H9 (cell line): Measurements from ENCODE around the gene ATP8A2. TPM values are rescaled to one million over a fixed set of nuclear protein-coding genes. Genes with fewer than 3 reads are reported as not detected.

Experiments
- DNase-seq: peaks from one replicate; pipeline ENCODE4 v3.0.0-alpha.2; 2017
- H2AFZ ChIP-seq: one replicate; pipeline ENCODE4 v1.6.1; 2013; ENCODE audit warnings: mild to moderate bottlenecking, low read length, control low read depth, moderate library complexity
- H2AK5ac ChIP-seq: 2 replicates; pipeline ENCODE4 v1.6.1; 2013; ENCODE audit warnings: low read length, control low read depth, mixed read lengths; ENCODE audit not compliant: insufficient read length
- H2BK120ac ChIP-seq: one replicate; pipeline ENCODE4 v1.6.1; 2013; ENCODE audit warnings: low read depth, mild to moderate bottlenecking, low read length, control low read depth, inconsistent platforms; ENCODE audit not compliant: poor library complexity, severe bottlenecking
- H2BK12ac ChIP-seq: 2 replicates; pipeline ENCODE4 v1.6.1; 2013; ENCODE audit warnings: low read length, control low read depth, mixed read lengths, low read depth; ENCODE audit not compliant: insufficient read length
- H2BK15ac ChIP-seq: 2 replicates; pipeline ENCODE4 v1.6.1; 2013; ENCODE audit warnings: low read depth, low read length, control low read depth
- H2BK20ac ChIP-seq: one replicate; pipeline ENCODE4 v1.6.1; 2013; ENCODE audit warnings: low read depth, mild to moderate bottlenecking, low read length, control low read depth, inconsistent platforms; ENCODE audit not compliant: poor library complexity, severe bottlenecking
- H2BK5ac ChIP-seq: 2 replicates; pipeline ENCODE4 v1.6.1; 2013; ENCODE audit warnings: low read length, control low read depth, mixed read lengths; ENCODE audit not compliant: insufficient read length
- H3K14ac ChIP-seq: 2 replicates; pipeline ENCODE4 v1.6.1; 2013; ENCODE audit warnings: low read length, control low read depth; ENCODE audit not compliant: insufficient read depth
- H3K18ac ChIP-seq: 2 replicates; pipeline ENCODE4 v1.6.1; 2013; ENCODE audit warnings: low read depth, mild to moderate bottlenecking, mixed read lengths, low read length, control low read depth; ENCODE audit not compliant: insufficient read length
- H3K23ac ChIP-seq: 2 replicates; pipeline ENCODE4 v1.6.1; 2013; ENCODE audit warnings: low read length, control low read depth, mixed read lengths, low read depth; ENCODE audit not compliant: insufficient read length
- H3K23me2 ChIP-seq: 2 replicates; pipeline ENCODE4 v1.6.1; 2013; ENCODE audit warnings: low read depth, mild to moderate bottlenecking, mixed read lengths, low read length, control low read depth; ENCODE audit not compliant: insufficient read length, poor library complexity, severe bottlenecking
- H3K27ac ChIP-seq: 2 replicates; pipeline ENCODE4 v1.5.1; 2013; ENCODE audit warnings: low read length, control low read depth, mixed read lengths, low read depth; ENCODE audit not compliant: insufficient read length
- H3K27me3 ChIP-seq: 2 replicates; pipeline ENCODE4 v1.6.1; 2013; ENCODE audit warnings: low read length, control low read depth, inconsistent platforms; ENCODE audit not compliant: insufficient read depth
- H3K4ac ChIP-seq: 2 replicates; pipeline ENCODE4 v1.6.1; 2013; ENCODE audit warnings: low read depth, mild to moderate bottlenecking, control low read depth, inconsistent platforms, low read length, moderate library complexity
- H3K4me1 ChIP-seq: 2 replicates; pipeline ENCODE4 v1.6.1; 2013; ENCODE audit warnings: low read length, control low read depth, inconsistent platforms; ENCODE audit not compliant: insufficient read depth
- H3K4me2 ChIP-seq: 2 replicates; pipeline ENCODE4 v1.6.1; 2013; ENCODE audit warnings: low read length, control low read depth, mixed read lengths; ENCODE audit not compliant: insufficient read length, insufficient read depth
- H3K56ac ChIP-seq: 2 replicates; pipeline ENCODE4 v1.6.1; 2013; ENCODE audit warnings: low read depth, mild to moderate bottlenecking, mixed read lengths, low read length, control low read depth; ENCODE audit not compliant: insufficient read length
- H3K79me1 ChIP-seq: 2 replicates; pipeline ENCODE4 v1.6.1; 2013; ENCODE audit warnings: low read depth, mild to moderate bottlenecking, moderate library complexity, low read length, control low read depth, inconsistent platforms; ENCODE audit not compliant: insufficient read depth, poor library complexity, severe bottlenecking
- H3K79me2 ChIP-seq: 2 replicates; pipeline ENCODE4 v1.6.1; 2013; ENCODE audit warnings: low read length, control low read depth, inconsistent platforms; ENCODE audit not compliant: insufficient read depth
- H3K9ac ChIP-seq: 2 replicates; pipeline ENCODE4 v1.6.1; 2013; ENCODE audit warnings: low read length, control low read depth, mixed read lengths; ENCODE audit not compliant: insufficient read length; ENCODE audit errors: extremely low read depth
- H3K9me3 ChIP-seq: one replicate; pipeline ENCODE4 v1.6.1; 2013; ENCODE audit warnings: low read depth, low read length, inconsistent platforms; ENCODE audit not compliant: control insufficient read depth
- H3T11ph ChIP-seq: one replicate; pipeline ENCODE4 v1.6.1; 2013; ENCODE audit warnings: mild to moderate bottlenecking, low read length, control low read depth, inconsistent platforms
- H4K20me1 ChIP-seq: one replicate; pipeline ENCODE4 v1.6.1; 2013; ENCODE audit not compliant: control insufficient read depth, insufficient read length, insufficient read depth
- H4K5ac ChIP-seq: 2 replicates; pipeline ENCODE4 v1.6.1; 2013; ENCODE audit warnings: low read depth, mild to moderate bottlenecking, mixed read lengths, low read length, control low read depth; ENCODE audit not compliant: insufficient read length
- H4K8ac ChIP-seq: replicated peaks from 2 replicates; pipeline ENCODE4 v1.6.1; 2013; ENCODE audit warnings: low read length, control low read depth, mixed read lengths, low read depth; ENCODE audit not compliant: insufficient read length
- H4K91ac ChIP-seq: 2 replicates; pipeline ENCODE4 v1.6.1; 2013; ENCODE audit warnings: low read depth, mild to moderate bottlenecking, moderate library complexity, mixed read lengths, low read length, control low read depth; ENCODE audit not compliant: insufficient read length
- H3K27ac Mint-ChIP-seq, 3 experiments: 2 replicates in 2 of 3; 3 replicates in 1 of 3; pipeline ENCODE4 v1.8.0; 2020 to 2021; ENCODE audit warnings: mixed read lengths in 3 of 3, mild to moderate bottlenecking in 1 of 3, moderate library complexity in 1 of 3
- H3K27me3 Mint-ChIP-seq: 2 replicates; pipeline ENCODE4 v1.8.0; 2021; ENCODE audit warnings: low read depth, mild to moderate bottlenecking, moderate library complexity, mixed read lengths
- H3K36me3 Mint-ChIP-seq, 3 experiments: 2 replicates in 2 of 3; 3 replicates in 1 of 3; pipeline ENCODE4 v1.8.0; 2020 to 2021; ENCODE audit warnings: low read depth in 3 of 3, mixed read lengths in 3 of 3; ENCODE audit not compliant: insufficient read depth in 1 of 3
- H3K4me1 Mint-ChIP-seq, 2 experiments: 2 replicates each; pipeline ENCODE4 v1.8.0; 2020; ENCODE audit warnings: mixed read lengths in 2 of 2
- H3K4me3 Mint-ChIP-seq, 2 experiments: 2 replicates in 1 of 2; 3 replicates in 1 of 2; pipeline ENCODE4 v1.8.0; 2020 to 2021; ENCODE audit warnings: mild to moderate bottlenecking in 2 of 2, mixed read lengths in 2 of 2, moderate library complexity in 1 of 2
- H3K9me3 Mint-ChIP-seq, 2 experiments: 2 replicates in 1 of 2; 3 replicates in 1 of 2; pipeline ENCODE4 v1.8.0; 2020; ENCODE audit warnings: mild to moderate bottlenecking in 2 of 2, mixed read lengths in 2 of 2, moderate library complexity in 1 of 2
- CTCF ChIP-seq: fragments of 200-600 bp; sonication (generic); conservative IDR thresholded peaks from 3 replicates; pipeline ENCODE4 v1.8.0; 2021; ENCODE audit warnings: antibody characterized with exemption, mild to moderate bottlenecking
- WGBS: extraction: QIAGEN DNeasy Blood & Tissue Kit; methylation state at CpG from one replicate; pipeline ENCODE4 v1.1.7; 2013; ENCODE audit warnings: missing lambda C conversion rate, low lambda C conversion rate, mixed read lengths; ENCODE audit not compliant: insufficient read length; ENCODE audit errors: extremely low coverage; 5-methylcytosine and 5-hydroxymethylcytosine counted together
- total RNA-seq: library from RNA; stranded (reverse); gene quantifications from 2 replicates; pipeline ENCODE4 v1.2.1, GENCODE V29; 2021

Gene ATP8A2
- total RNA-seq, 1 experiment from 2014 or later = 18.2 TPM

- Histone ChIP-seq H3K18ac (no peak overlapping the region), H3K14ac (no peak overlapping the region), H2AK5ac (no peak overlapping the region), H3K9ac (no peak overlapping the region), H2BK12ac (no peak overlapping the region), H3K9me3 (no peaks in the 10 kb centered on the region), H3K56ac (no peak overlapping the region), H3K4ac (no peak overlapping the region), H2BK15ac (no peak overlapping the region), H2BK20ac (no peak overlapping the region), H3K4me1 (no peaks in the 10 kb centered on the region), H4K20me1 (no peaks in the 10 kb centered on the region), H3K79me2 (no peaks in the 10 kb centered on the region), H3K23ac (no peak overlapping the region), H3K79me1 (no peaks in the 10 kb centered on the region), H3K27me3 (no peaks in the 10 kb centered on the region), H2AFZ (no peak overlapping the region), H3T11ph (no peak overlapping the region), H2BK5ac (no peak overlapping the region), H3K27ac (no peak overlapping the region), H4K5ac (no peak overlapping the region), H4K91ac (no peak overlapping the region), H3K4me2 (no peak overlapping the region), H2BK120ac (no peak overlapping the region), H4K8ac (no peak overlapping the region), H3K23me2 (no peaks in the 10 kb centered on the region)
- H3K27ac Mint-ChIP-seq = no peak overlapping the region
- peaks cover 13 to 14% of the 10 kb centered on the region in 2 experiments; a peak in 4 of 5 replicates for H3K9me3 Mint-ChIP-seq
- H3K27me3 Mint-ChIP-seq = no peaks in the 10 kb centered on the region
- no peak overlapping the region for H3K4me3 Mint-ChIP-seq
- peaks cover 3 to 12% (median 3%) of the 10 kb centered on the region in 3 experiments; a peak in 4 of 7 replicates for H3K36me3 Mint-ChIP-seq
- DNase-seq = no peak
- TF ChIP-seq CTCF = no peak
- WGBS = no CpG with 5 or more reads among the region's 7 CpGs
- peaks cover 5 to 6% of the 10 kb centered on the region in 2 experiments for H3K4me1 Mint-ChIP-seq
Observed at GRCh38 chr13:25607096-25607495, 235.3 kb downstream of the ATP8A2 start.
